ENCODE data around the gene SLC6A8.

Gene SLC6A8

GRCh38 chrX:153669901-153670731, 17.6 kb upstream of the SLC6A8 start:
- Histone ChIP-seq H3K36me3 (ENCODE audit: low read depth) (no peaks in the 10 kb centered on the region), H3K27ac (ENCODE audit: poor library complexity, severe bottlenecking) (no peak overlapping the region), H3K4me3 (ENCODE audit: severe bottlenecking) (no peak overlapping the region), H3K9me3 (ENCODE audit: severe bottlenecking) (no peaks in the 10 kb centered on the region), H3K27me3 (ENCODE audit: insufficient read depth, poor library complexity, severe bottlenecking) (no peaks in the 10 kb centered on the region), H3K4me1 (ENCODE audit: insufficient read depth, poor library complexity, severe bottlenecking) (no peaks in the 10 kb centered on the region)
- ATAC-seq (ENCODE audit: low read depth): no peak
- no peak for DNase-seq (ENCODE audit: low spot score)
- TF ChIP-seq, protein P1, sequence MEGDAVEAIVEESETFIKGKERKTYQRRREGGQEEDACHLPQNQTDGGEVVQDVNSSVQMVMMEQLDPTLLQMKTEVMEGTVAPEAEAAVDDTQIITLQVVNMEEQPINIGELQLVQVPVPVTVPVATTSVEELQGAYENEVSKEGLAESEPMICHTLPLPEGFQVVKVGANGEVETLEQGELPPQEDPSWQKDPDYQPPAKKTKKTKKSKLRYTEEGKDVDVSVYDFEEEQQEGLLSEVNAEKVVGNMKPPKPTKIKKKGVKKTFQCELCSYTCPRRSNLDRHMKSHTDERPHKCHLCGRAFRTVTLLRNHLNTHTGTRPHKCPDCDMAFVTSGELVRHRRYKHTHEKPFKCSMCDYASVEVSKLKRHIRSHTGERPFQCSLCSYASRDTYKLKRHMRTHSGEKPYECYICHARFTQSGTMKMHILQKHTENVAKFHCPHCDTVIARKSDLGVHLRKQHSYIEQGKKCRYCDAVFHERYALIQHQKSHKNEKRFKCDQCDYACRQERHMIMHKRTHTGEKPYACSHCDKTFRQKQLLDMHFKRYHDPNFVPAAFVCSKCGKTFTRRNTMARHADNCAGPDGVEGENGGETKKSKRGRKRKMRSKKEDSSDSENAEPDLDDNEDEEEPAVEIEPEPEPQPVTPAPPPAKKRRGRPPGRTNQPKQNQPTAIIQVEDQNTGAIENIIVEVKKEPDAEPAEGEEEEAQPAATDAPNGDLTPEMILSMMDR (IDR thresholded peaks at IDR 0.05; ENCODE audit: poor library complexity, severe bottlenecking): no peak

GRCh38 chrX:153670748-153671588, 16.8 kb upstream of the SLC6A8 start:
- H3K4me3 ChIP-seq (ENCODE audit: severe bottlenecking): no peak overlapping the region
- TF ChIP-seq, protein P1 (IDR thresholded peaks at IDR 0.05; ENCODE audit: poor library complexity, severe bottlenecking): no peak
- H3K27ac ChIP-seq (ENCODE audit: poor library complexity, severe bottlenecking): no peak overlapping the region
- peaks cover 5% of the 10 kb centered on the region for H3K4me1 ChIP-seq (ENCODE audit: insufficient read depth, poor library complexity, severe bottlenecking)
- no peak for ATAC-seq (ENCODE audit: low read depth)
- no peak for DNase-seq (ENCODE audit: low spot score)
- H3K36me3 ChIP-seq (ENCODE audit: low read depth): no peaks in the 10 kb centered on the region
- no peaks in the 10 kb centered on the region for H3K9me3 ChIP-seq (ENCODE audit: severe bottlenecking)
- H3K27me3 ChIP-seq (ENCODE audit: insufficient read depth, poor library complexity, severe bottlenecking): no peaks in the 10 kb centered on the region

DNA sequence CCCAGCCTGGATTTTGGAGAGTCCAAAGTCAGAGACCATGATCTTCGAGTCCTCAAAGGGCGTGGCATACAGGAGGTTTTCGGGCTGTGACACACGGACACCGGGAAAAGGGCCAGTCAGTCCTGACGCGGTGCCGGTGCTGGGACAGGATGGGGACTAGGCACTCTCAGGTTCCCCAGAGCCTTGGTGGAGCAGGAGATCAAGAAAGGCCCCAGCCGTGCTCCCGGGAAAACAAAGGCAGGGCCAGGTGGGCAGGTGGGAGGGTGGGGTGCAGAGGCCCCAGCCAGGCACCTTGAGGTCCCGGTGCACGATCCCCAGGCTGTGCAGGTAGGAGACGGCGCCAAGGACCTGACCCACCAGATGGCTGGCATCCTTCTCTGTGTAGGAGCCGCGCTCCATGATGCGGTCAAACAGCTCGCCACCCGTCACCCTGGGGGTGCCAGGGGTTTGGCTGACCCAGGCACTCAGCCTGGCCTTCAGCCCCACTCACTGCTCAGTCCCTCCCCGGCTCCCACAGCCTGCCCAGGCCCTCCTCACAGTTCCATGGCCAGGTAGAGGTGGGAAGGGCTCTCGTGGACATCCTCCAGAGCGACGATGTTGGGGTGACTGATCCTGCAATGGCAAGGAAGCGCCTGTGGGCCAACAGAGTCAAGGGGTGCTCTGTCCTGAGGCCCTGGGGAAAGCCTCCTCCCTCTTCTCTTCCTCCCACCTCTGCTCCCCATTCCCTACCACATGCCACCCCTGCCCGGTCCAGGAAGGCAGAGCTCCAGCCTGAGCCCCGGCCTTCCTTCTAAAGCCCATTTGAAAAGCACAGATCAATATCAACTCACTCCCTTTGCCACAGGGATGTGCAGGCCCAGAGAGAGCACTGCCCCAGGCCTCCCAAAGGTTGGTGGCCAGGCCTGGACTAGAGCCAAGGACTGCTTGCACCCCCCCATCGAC, 15.9 kb upstream of the SLC6A8 start:
- Histone ChIP-seq H3K36me3 (ENCODE audit: low read depth) (no peaks in the 10 kb centered on the region), H3K27me3 (ENCODE audit: insufficient read depth, poor library complexity, severe bottlenecking) (no peaks in the 10 kb centered on the region), H3K27ac (ENCODE audit: poor library complexity, severe bottlenecking) (no peak overlapping the region), H3K4me3 (ENCODE audit: severe bottlenecking) (no peak overlapping the region), H3K9me3 (ENCODE audit: severe bottlenecking) (no peaks in the 10 kb centered on the region), H3K4me1 (ENCODE audit: insufficient read depth, poor library complexity, severe bottlenecking) (peaks cover 9% of the 10 kb centered on the region)
- DNase-seq (ENCODE audit: low spot score) (no peak), ATAC-seq (ENCODE audit: low read depth) (no peak)
- TF ChIP-seq, protein P1 (IDR thresholded peaks at IDR 0.05; ENCODE audit: poor library complexity, severe bottlenecking): no peak

DNA sequence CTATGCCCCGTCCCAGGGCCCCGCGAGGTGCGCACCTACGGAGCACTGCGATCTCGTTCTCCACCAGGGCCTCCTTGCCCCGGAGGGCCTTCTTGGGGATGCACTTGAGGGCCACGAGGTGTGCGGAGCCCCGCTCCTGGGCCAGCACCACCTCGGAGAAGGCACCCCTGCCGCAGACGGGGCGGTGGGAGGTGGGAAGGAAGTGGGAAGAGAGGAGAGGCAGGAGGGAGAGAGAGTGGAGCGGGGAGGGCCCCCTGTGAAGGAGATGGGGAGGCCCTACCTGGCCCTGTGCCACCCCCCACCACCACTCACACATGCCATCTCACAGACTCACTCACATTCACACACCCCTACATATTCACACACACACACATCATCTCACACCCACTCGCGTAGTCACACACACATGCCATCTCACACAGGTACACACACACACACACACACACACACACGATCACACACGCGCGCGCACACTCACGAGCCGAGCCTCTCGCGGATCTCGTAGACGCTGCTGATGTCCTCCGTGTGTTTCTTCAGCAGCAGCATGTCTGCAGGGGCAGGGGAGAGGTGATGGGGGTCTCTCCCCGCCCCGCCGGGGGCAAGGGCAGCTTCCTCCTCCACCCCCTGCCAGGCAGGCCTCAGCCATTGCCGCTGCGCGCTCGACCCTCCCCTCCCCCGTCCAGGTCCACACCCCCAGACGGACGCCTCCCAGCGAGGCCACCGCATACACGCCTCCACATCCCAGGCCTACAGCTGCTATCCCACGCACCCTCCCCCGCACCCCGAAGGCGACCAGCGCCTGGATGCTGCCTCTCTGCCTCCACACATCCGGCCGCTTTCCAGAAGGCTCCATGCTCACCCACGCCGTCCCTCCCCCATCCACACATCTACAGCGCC, 14.9 kb upstream of the SLC6A8 start:
- ATAC-seq (ENCODE audit: low read depth) (no peak), DNase-seq (ENCODE audit: low spot score) (no peak)
- peaks cover 9% of the 10 kb centered on the region for H3K4me1 ChIP-seq (ENCODE audit: insufficient read depth, poor library complexity, severe bottlenecking)
- no peak overlapping the region for H3K27ac ChIP-seq (ENCODE audit: poor library complexity, severe bottlenecking)
- no peaks in the 10 kb centered on the region for H3K9me3 ChIP-seq (ENCODE audit: severe bottlenecking)
- no peaks in the 10 kb centered on the region for H3K36me3 ChIP-seq (ENCODE audit: low read depth)
- H3K4me3 ChIP-seq (ENCODE audit: severe bottlenecking): no peak overlapping the region
- TF ChIP-seq, protein P1 (IDR thresholded peaks at IDR 0.05; ENCODE audit: poor library complexity, severe bottlenecking): no peak
- no peaks in the 10 kb centered on the region for H3K27me3 ChIP-seq (ENCODE audit: insufficient read depth, poor library complexity, severe bottlenecking)
